Right atrium auricular region (tissue), 2 donors: ENCODE results near the gene TBC1D9B. TPM values are rescaled to one million over a fixed set of nuclear protein-coding genes. Genes with fewer than 3 reads are reported as not detected.

Experiments
- DNase-seq: peaks from one replicate; pipeline ENCODE4 v3.0.0-alpha.2; 2019; ENCODE audit warnings: low spot score
- H3K27ac ChIP-seq, 2 donors: fragments of 200-600 bp; sonication (generic); 1 replicate in 1 of 2; 2 replicates in 1 of 2; pipeline ENCODE4 v1.5.1; 2016 to 2019
- H3K27me3 ChIP-seq, 2 donors: fragments of 200-600 bp; sonication (generic); one replicate each; pipeline versions ENCODE4 v1.5.1 to v1.6.0; 2017 to 2019
- H3K36me3 ChIP-seq: fragments of 200-600 bp; sonication (generic); one replicate; pipeline ENCODE4 v1.5.1; 2016
- H3K4me1 ChIP-seq, 2 donors: fragments of 200-600 bp; sonication (generic); one replicate each; pipeline versions ENCODE4 v1.5.1 to v1.6.0; 2017 to 2019
- H3K4me3 ChIP-seq, 2 donors: fragments of 200-600 bp; sonication (generic); 1 replicate in 1 of 2; 2 replicates in 1 of 2; pipeline ENCODE4 v1.5.1; 2017 to 2019; ENCODE audit warnings: mild to moderate bottlenecking in 1 of 2, moderate library complexity in 1 of 2
- H3K9me3 ChIP-seq, 2 donors: fragments of 200-600 bp; sonication (generic); one replicate each; pipeline ENCODE4 v1.5.1; 2019
- CTCF ChIP-seq, 2 donors: fragments of 200-600 bp; sonication (generic); IDR thresholded peaks; one replicate each; pipeline ENCODE4 v1.5.1; 2019; ENCODE audit warnings: antibody characterized with exemption in 2 of 2
- total RNA-seq, 2 donors: library from RNA; depleted of rRNA; stranded (reverse); fragments of >200 nt; gene quantifications; one replicate each; pipeline ENCODE4 v1.1.0, GENCODE V29; 2016

TBC1D9B gene
- total RNA-seq, 2 donors from 2014 or later = 33.5 to 57.7 TPM

DNA sequence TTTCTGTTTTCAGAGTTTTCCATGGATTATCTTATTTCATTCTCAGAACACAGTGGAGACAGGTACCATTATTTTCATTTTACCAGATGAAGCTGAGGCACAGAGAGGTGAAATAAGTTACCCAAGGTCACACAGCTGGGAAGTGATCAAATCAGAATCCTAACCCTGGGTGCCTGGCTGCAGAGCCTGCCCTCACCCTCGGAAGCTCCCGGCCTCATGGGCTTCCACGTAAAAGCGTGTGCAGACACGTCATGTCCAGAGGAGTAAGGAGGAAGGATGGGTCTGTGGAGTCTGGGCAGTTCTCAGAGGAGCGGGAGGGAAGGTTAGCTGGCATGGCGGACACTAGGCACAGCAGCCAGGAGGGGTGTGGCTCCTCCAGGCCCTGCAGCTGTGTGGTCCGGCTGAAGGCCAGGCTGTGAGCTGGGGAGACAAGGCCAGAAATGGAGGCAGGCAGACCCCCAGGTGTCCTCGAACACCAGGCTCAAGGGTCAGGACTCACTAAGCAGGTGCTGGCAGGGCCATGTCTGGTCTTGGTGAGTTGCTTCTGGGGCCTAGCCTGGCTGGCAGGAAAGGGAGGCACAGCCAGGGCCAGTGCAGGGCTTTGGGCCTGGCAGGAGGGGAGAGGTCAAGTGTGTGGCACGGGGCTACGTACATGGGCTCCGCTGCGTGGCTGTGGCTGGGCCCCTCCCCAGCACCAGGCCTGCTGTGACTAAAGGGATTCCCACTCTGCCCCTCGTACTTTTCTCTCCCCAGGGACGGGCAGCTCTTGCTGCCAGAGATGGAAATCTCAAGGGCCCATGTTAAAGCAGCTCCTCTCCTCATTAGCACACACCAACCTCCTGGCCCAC lies 5.6 kb downstream of the TBC1D9B start:
- H3K27me3 ChIP-seq = no peaks in the 10 kb centered on the region
- no peaks in the 10 kb centered on the region for H3K9me3 ChIP-seq
- peaks cover 27% of the 10 kb centered on the region for H3K36me3 ChIP-seq
- peaks cover 0 to 11% of the 10 kb centered on the region in 2 donors for H3K4me1 ChIP-seq
- no peak overlapping the region for H3K4me3 ChIP-seq
- DNase-seq = no peak
- no peak overlapping the region for H3K27ac ChIP-seq
- TF ChIP-seq CTCF (IDR thresholded peaks at IDR 0.05) = no peak

DNA sequence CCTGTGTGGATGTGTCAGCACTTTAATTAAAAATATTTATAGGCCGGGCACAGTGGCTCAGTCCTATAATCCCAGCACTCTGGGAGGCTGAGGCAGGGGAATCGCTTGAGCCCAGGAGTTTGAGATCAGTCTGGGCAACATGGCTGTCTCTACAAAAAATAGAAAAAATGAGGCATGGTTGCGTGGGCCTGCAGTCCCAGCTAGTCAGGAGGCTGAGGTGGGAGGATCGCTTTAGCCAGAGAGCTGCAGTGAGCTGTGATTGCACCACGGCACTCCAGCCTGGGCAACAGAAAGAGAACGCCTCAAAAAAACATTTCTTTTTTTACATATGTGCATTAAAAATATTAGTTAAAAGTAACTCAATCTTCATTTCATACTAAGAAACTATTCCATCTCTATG lies 6.2 kb downstream of the TBC1D9B start:
- DNase-seq = no peak
- Histone ChIP-seq H3K27ac (no peak overlapping the region), H3K36me3 (peaks cover 32% of the 10 kb centered on the region), H3K27me3 (no peaks in the 10 kb centered on the region), H3K4me1 (peaks cover 0 to 4% of the 10 kb centered on the region in 2 donors), H3K9me3 (no peaks in the 10 kb centered on the region), H3K4me3 (no peak overlapping the region)
- TF ChIP-seq CTCF (IDR thresholded peaks at IDR 0.05) = no peak

GRCh38 chr5:179900711-179901110 lies 7.0 kb downstream of the TBC1D9B start:
- no peaks in the 10 kb centered on the region for H3K27me3 ChIP-seq
- H3K9me3 ChIP-seq = no peaks in the 10 kb centered on the region
- H3K27ac ChIP-seq = no peak overlapping the region
- TF ChIP-seq CTCF (IDR thresholded peaks at IDR 0.05) = no peak
- H3K4me3 ChIP-seq = no peak overlapping the region
- no peaks in the 10 kb centered on the region for H3K4me1 ChIP-seq
- H3K36me3 ChIP-seq = peaks cover 32% of the 10 kb centered on the region
- DNase-seq = no peak

- H3K36me3 ChIP-seq = peaks cover 32% of the 10 kb centered on the region
- no peak overlapping the region for H3K27ac ChIP-seq
- no peaks in the 10 kb centered on the region for H3K27me3 ChIP-seq
Observed at GRCh38 chr5:179900206-179900605, 7.5 kb downstream of the TBC1D9B start.

DNA sequence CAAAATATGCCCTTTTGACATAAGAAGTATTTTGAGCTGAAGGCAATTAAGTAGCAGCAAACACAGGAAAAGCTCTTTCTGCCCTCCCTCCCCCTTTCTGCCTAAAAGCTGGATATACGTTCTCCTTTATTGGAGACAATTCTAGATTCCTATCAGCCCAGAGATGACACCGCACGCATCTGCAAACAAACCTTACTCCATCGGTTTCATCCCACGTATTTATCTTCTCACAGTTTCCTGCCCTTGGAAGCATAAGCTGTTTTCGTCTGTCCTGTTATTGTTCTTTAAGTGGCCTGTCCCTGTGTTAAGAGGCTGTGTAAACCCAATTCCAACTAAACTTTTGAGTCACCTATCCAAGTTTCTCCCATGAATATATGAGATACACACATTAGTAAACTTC lies 11.8 kb downstream of the TBC1D9B start:
- H3K27me3 ChIP-seq = no peaks in the 10 kb centered on the region
- H3K9me3 ChIP-seq = no peaks in the 10 kb centered on the region
- DNase-seq = no peak
- no peak overlapping the region for H3K4me3 ChIP-seq
- peaks cover 66% of the 10 kb centered on the region for H3K36me3 ChIP-seq
- no peaks in the 10 kb centered on the region for H3K4me1 ChIP-seq
- TF ChIP-seq CTCF (IDR thresholded peaks at IDR 0.05) = no peak
- no peak overlapping the region for H3K27ac ChIP-seq

More at GRCh38 chr5:179900206-179900605, 7.5 kb downstream of the TBC1D9B start:
- Histone ChIP-seq H3K9me3 (no peaks in the 10 kb centered on the region), H3K4me1 (no peaks in the 10 kb centered on the region), H3K4me3 (no peak overlapping the region)
- TF ChIP-seq CTCF (IDR thresholded peaks at IDR 0.05) = no peak
- DNase-seq = no peak
